GM18526 (cell line): ENCODE data around the gene FGD6.

Experiments
- POLR2A ChIP-seq: IDR thresholded peaks from 3 replicates; pipeline ENCODE4 v1.6.1; 2011; ENCODE audit not compliant: insufficient read length; ENCODE audit errors: extremely low read depth

The FGD6 gene

DNA sequence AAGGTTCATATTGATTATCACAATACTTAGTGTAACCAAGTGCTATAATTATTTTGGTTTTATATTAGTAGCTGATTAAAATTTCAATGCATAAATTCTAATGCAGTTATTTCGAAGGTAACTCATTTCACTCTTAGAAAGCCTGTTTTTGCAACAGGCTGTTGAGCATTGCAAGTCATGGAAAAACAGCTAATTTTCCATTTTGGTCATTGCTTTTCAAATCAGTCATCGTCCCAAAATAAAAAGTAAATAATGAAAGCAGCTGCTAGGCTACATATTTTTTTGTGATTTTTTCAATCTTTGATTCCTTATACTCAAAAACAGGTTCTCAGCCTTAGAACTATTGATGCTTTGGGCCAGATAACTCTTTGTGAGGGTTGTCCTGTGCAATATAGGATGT, 23.3 kb upstream of the FGD6 start:
- no peak for TF ChIP-seq POLR2A

DNA sequence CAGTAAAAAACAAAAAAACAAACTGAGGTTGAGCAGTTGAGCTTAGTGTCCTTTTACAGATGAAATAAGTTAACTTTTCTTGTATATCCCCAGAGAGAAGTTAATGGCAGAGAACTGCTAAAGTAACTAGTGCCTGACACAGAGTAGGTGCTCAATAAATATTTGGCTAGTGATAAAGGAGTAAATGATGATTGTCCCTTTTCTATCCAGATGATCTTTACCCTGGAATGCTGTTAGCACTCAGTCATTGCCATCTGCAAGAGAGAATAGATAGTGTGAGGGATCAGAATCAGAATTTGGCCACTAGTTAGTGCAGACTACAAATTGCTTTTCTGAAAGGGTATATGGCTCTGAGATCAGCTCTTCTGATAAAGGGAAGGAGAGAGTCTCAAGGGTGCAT, 21.9 kb upstream of the FGD6 start:
- no peak for TF ChIP-seq POLR2A

DNA sequence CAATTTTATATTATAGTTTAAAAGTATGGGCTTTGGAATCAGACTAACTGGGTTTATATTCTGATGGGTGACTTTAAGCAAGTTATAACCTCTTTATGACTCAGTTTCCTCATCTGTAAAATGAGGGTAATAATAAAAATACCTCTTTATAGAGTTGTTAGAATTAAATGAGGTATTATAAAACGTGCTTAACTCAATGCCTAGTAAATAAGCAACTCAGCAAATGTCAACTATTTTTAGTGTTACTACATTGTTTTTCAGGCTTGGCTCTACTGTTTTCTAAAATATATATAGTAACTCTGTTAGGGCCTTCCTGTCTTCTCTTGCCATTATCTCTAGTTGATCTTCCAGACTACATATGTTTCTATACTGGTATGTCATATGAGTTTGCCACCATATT, 20.9 kb upstream of the FGD6 start:
- TF ChIP-seq POLR2A = no peak

DNA sequence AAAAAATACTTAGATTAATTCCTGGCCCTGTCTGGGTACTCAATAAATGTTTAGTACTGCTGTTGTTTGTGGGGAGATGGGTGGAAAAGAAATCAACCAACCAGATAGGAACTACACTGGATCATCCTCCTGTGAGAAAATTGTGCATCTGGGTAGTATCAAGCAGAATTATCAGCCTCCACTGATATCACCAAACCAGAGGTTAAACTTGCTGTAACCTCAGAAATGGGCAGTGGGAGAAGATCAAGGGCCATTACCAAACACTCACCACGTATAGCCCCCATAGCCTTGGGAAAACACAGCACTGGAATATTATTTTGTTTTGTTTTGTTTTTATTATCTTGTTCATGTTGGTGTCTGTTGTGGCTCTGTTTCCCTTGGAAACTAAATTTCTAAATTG, 20.0 kb upstream of the FGD6 start:
- no peak for TF ChIP-seq POLR2A

DNA sequence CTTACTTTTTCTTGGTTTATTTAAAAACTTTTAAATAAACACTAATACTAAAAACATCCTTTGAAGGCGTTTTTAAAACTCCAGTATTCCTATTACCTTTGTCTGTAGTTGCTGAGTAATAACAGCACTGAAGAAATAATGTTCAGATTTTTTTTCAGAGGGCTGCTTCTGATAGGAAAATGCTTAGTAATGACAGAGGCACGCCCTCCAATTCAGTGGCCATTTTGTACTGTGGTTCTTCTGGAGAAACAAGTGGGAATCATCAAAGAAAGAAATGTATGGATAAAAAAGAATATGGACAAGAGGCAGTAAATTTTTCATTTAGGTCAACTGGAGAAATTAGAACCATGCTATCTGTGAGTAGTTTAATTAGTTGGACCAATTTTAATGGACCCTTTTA, 13.9 kb upstream of the FGD6 start:
- no peak for TF ChIP-seq POLR2A

DNA sequence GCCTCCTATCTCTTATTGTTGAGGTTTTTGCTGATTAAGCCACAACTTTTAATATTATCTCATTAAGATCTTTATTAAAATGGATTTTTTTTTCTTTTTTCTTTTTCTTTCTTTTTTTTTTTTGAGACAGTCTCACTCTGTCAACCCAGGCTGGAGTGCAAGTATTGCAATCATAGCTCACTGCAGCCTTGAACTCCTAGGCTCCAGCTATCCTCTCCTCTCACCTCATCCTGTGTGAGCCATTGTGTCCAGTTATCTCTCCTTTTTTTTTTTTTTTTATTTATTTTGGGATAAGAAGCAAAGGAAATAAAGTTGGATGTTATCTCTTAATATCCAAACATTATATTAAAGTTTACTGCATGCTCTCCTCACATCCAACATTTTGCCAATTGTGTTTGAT, 13.0 kb upstream of the FGD6 start:
- TF ChIP-seq POLR2A = no peak

DNA sequence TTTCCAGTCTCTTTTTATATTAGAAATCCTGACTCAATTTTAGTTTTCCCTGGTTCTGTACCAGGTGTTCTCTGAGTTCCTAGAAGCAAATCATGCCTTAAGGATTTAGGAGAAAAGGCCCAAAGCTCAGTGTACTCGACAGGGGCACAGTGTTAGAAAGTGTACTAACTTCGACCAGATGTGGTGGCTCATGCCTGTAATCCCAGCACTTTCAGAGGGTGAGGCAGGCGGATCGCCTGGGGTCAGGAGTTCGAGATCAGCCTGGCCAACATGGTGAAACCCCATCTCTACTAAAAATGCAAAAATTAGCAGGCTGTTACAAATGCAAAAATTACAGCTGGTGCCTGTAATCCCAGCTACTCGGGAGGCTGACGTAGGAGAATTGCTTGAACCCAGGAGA, 12.4 kb upstream of the FGD6 start:
- no peak for TF ChIP-seq POLR2A

DNA sequence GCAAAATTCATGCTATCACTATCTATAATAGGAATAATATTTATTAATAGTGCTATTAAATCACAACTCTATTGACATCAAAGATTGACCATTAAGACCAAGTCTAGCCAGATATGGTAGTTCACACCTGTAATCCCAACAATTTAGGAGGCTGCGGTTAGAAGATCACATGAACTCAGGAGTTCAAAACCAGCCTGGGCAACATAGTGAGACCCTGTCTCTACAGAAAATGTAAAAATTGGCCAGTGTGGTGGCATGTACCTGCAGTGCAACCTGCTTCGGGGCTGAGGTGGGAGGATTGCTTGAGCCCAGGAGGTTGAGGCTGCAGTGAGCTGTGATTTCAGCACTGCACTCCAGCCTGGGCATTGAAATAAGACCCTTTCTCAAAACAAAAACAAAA, 11.3 kb upstream of the FGD6 start:
- TF ChIP-seq POLR2A = no peak

DNA sequence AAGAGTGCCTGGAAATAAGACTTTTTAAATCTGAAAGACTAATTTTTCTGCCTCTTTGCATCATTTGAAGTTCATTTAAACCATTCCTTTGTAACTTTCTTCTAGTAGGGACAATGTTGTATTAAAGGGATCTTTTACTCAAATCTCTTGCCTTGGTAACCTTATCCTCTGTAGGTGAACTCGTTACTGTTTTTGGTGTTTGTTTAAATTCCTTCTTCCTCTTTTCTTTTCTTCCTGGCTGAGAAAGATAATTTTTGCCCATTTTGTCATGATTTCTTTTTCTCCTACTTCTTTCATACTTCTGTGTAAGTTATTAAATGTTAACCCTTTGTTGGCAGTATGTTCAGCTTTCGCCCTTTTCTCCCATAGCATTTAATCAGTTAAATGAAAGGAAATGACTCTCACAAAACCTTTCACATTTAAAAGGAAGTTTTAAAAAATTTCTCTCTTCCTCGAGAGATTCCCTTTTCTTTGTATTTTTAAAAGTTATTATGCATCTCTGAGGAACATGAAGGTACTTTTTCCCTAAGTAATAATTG, 10.6 kb upstream of the FGD6 start:
- no peak for TF ChIP-seq POLR2A

DNA sequence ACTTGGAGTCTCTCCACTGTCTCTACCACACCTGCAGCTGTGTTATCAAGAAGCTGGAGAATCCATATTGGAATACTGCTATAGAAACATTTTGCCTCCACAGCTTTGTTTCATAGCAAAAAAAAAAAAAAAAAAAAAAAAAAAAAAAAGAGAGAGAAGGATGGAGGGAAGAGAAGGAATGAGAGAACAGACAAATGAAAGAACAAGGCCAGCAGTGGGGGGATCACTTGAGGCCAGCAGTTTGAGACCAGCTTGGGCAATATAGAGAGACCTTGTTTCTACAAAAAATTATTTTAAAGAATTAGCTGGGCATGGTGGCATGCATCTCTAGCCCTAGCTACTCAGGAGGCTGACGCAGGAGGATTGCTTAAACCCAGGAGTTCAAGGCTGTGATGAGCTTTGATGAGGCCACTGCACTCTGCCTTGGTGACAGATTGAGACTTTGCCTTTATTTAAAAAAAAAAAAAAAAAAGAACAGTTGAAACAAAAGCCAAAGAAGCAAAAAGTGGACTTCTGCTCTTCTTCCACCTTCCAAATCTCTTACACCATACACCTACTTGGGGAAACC, 8.5 kb upstream of the FGD6 start:
- no peak for TF ChIP-seq POLR2A

DNA sequence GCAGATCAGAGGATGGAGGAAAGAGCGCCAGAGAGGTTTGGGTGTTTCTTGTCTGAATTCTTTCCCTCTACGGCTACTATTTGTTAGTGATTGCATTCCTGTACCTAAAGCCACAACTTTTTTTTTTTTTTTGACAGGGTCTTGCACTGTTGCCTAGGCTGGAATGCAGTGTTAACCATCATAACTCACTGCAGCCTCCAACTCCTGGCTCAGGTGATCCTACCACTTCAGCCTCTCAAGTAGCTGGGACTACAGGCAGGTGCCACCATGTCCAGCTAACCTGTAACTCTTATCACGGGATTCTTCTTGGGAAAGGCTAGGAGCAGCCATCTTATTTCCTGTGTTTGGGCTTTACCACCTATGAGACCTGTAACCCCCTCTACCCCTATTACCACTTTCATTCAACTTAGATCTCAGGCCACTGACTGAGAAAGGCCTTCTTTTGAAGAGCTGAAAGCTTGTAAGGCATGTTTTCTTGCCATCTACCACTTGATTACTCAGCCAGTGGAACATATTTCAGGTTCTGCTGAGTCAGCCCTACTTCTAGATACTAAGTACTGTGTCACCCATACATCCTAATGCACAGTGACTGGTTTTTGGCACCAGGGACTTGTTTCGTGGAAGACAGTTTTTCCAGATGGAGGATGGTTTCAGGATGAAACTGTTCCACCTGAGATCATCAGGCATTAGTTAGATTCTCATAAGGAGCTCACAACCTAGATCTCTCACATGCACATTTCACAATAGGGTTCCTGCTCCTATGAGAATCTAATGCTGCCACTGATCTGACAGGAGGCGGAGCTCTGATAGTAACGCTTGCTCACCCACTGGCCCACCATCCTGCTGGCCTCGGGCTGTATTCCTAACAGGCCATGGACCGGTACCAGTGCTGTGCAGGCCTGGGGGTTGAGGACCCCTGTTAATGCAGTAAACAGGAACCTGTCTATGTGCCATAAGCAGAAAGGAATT, 7.2 kb upstream of the FGD6 start:
- TF ChIP-seq POLR2A = no peak

DNA sequence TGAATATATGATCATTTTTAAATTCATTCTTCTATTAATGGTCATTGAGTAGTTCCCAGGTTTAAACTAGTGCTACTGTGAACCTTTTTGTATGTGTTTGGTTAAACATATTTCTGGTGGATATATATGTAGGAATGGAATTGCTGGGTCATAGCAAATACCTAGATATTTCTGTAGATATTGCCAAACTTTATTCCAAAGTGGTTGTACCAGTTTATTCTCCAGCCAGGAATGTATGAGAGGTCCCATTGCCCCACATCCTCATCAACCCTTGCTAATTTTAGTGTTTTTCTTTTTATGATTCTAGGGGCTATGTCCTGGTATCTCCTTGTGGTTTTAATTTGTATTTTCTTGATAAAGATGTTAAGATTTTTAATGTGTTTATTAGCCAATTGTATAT, 3.5 kb upstream of the FGD6 start:
- no peak for TF ChIP-seq POLR2A

DNA sequence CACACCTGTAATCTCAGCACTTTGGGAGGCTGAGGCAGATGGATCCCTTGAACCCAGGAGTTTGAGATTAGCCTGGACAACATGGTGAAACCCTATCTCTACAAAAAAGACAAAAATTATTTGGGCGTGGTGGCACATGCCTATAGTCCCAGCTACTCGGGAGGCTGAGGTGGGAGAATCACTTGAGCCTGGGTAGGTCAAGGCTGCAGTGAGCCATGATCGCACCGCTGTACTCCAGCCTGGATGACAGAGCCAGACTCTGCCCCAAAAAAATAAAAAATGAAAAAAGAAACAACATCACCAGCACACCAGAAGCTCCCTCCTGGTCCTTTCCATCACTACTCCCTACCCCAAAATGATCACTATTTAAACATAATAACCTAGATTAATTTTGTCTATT, 2.9 kb upstream of the FGD6 start:
- no peak for TF ChIP-seq POLR2A

DNA sequence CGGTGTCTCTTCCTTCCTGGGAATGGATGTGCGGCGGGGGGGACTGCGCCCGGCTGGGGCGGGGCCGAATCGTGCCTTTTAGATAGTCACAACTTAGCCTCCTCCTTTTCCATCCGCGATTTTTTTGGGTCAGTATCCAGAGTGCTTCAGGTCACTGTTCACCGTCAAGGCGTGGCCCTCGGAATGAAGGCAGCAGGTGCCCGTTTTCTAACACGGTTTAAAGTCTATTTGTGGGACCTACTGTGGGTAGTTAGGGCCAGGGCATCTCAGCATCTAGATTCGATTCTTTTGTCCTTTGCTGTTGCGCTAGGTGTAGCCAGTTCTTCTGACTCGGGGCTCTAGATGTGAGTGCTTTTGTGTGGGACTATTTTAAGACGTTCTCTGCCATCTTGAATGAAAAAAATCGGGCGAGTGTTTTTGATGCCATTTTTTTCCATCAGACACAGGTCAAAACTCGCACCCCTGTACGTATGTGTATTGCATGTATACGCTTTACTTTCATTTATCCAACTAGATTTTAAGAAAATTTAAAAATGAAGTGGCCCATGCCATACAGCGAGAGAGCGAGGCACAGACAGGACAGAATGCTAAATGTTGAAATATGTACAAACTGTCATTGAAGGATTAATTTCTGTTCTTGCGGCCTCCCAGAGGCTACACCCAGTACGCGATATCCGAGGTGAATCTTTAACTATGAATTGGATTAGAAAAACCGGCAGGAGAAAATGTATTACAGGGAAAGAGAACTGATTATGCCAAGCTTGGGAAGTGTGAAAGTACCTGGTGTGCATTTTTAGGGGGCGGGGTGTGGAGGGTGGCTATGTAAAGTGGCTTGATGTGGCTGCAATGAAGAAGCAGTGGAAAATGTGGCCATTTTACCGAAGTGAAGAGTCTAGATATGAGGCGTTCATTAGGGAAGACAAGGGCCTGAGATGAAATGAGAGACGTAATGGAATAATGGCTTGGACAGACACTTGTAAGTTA, 1.2 kb upstream of the FGD6 start:
- TF ChIP-seq POLR2A = no peak

DNA sequence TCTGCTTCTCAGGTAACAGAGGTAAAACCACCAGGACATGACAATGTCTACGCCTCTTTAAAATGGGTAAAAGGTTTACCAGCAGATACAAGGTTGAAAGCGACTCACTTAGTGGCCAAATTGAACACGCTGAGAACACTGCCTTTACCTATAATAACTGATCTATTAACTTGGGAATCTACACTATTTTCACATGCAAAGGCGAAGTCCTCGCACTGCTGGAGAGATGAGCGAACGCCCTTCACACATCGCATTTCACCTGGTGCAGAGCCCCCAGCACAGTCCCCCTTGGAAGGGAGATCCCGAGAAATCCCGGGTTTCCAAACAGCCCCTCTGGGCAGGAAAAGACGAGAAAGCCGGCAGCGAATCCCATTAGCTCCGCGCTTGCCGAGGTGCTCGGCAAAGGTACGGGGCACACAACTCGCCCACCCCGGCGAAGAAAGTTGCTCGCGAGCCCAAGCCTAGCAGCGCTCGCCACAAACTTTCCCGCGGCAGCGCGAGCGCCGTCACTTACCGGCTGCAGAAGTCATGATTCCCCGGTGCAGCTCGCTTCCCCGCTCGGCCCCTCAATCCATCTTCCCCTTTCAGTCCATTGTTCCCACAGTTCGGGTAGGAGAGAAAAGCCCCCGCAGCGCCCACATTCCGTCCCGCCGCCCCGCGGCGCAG, 423 bp downstream of the FGD6 start:
- TF ChIP-seq POLR2A = no peak
